Panc1 (cell line): Measurements from ENCODE around the gene EML1. TPM values are rescaled to one million over a fixed set of nuclear protein-coding genes. Genes with fewer than 3 reads are reported as not detected.
A peak's percentile ranks its signal among the peaks of the same experiment; 100 is the strongest.

Experiments
- ATAC-seq: fragments of 200-7000 bp; cut with Tn5 transposase; 2 replicates; pipeline ENCODE4 v1.9.1; 2020; ENCODE audit warnings: mild to moderate bottlenecking, moderate library complexity
- BruUV-seq: library from RNA; stranded (reverse); fragments of 400-500 nt; replicated peaks from 2 replicates; lab custom pipeline; 2021; lab: Mats Ljungman, UMichigan
- CTCF ChIA-PET: fragments of 300-600 bp; sonication (Branson Sonifier 250); formaldehyde crosslinking; loops from one replicate; lab custom pipeline; 2022; ENCODE audit warnings: antibody characterized with exemption; lab: Charles Lee
- POLR2A ChIA-PET: fragments of 300-600 bp; sonication (Branson Sonifier 250); formaldehyde crosslinking; loops from one replicate; lab custom pipeline; 2022; ENCODE audit warnings: antibody characterized with exemption; lab: Charles Lee
- DNase-seq: peaks from one replicate; pipeline ENCODE4 v3.0.0-alpha.2; 2010; ENCODE audit warnings: low read depth, low spot score
- H3K27ac ChIP-seq: 2 replicates; pipeline ENCODE4 v1.5.1; 2011; ENCODE audit warnings: mild to moderate bottlenecking, low read length, inconsistent platforms
- H3K27me3 ChIP-seq: fragments of 200-500 bp; sonication (Bioruptor generic); 2 replicates; pipeline ENCODE4 v1.6.0; 2014; ENCODE audit warnings: low read length, inconsistent platforms; ENCODE audit not compliant: control insufficient read depth, insufficient read depth
- H3K36me3 ChIP-seq: fragments of 200-500 bp; sonication (Bioruptor generic); 2 replicates; pipeline ENCODE4 v1.5.1; 2014; ENCODE audit warnings: inconsistent platforms, mild to moderate bottlenecking, low read length, moderate library complexity; ENCODE audit not compliant: control insufficient read depth, insufficient read depth
- H3K4me1 ChIP-seq: 2 replicates; pipeline ENCODE4 v1.5.1; 2011; ENCODE audit warnings: inconsistent platforms, mild to moderate bottlenecking, low read length, moderate library complexity; ENCODE audit not compliant: control insufficient read depth, insufficient read depth
- H3K4me3 ChIP-seq, 2 experiments: 2 replicates each; pipeline ENCODE4 v1.5.1; 2011 to 2012; ENCODE audit warnings: low read depth in 2 of 2, low read length in 2 of 2, mild to moderate bottlenecking in 2 of 2, inconsistent platforms in 1 of 2, moderate library complexity in 1 of 2
- H3K9me3 ChIP-seq: fragments of 200-500 bp; sonication (Bioruptor generic); 2 replicates; pipeline ENCODE4 v1.5.1; 2014; ENCODE audit warnings: low read depth, mild to moderate bottlenecking, inconsistent platforms, low read length, moderate library complexity; ENCODE audit not compliant: control insufficient read depth, insufficient read depth
- CTCF ChIP-seq: fragments of 450-650 bp; IDR thresholded peaks from 2 replicates; pipeline ENCODE4 v1.5.1; 2017; ENCODE audit warnings: mild to moderate bottlenecking
- POLR2AphosphoS5 ChIP-seq: IDR thresholded peaks from 2 replicates; pipeline ENCODE4 v1.6.1; 2012; ENCODE audit warnings: mild to moderate bottlenecking, low read depth, low read length, moderate library complexity
- REST ChIP-seq, 2 experiments: IDR thresholded peaks; 2 replicates each; pipeline ENCODE4 v1.6.1; 2011 to 2012; ENCODE audit warnings: low read depth in 2 of 2, control low read depth in 1 of 2, low read length in 1 of 2, mild to moderate bottlenecking in 1 of 2, moderate library complexity in 1 of 2; ENCODE audit not compliant: insufficient read depth in 1 of 2
- SIN3A ChIP-seq: IDR thresholded peaks from 2 replicates; pipeline ENCODE4 v1.6.1; 2012; ENCODE audit warnings: low read depth, mild to moderate bottlenecking, low read length, moderate library complexity, borderline replicate concordance; ENCODE audit not compliant: insufficient read depth
- TCF7L2 ChIP-seq: IDR thresholded peaks from 2 replicates; pipeline ENCODE4 v1.6.1; 2011; ENCODE audit warnings: mild to moderate bottlenecking, low read depth, low read length, inconsistent platforms
- in situ Hi-C: cut with HindIII; loops from 2 replicates; pipeline ENCODE4 v1.10.0; 2016; ENCODE audit warnings: low sequenced_read_pairs, low pct_unique_long_range_greater_than_20kb
- intact Hi-C: fragments of 100-400 bp; cut with micrococcal nuclease; formaldehyde crosslinking; loops from one replicate; pipeline ENCODE4 v1.10.0; 2022; ENCODE audit not compliant: unreplicated experiment
- total RNA-seq: library from RNA; stranded (reverse); gene quantifications from one replicate; pipeline ENCODE4 v1.2.1, GENCODE V29; 2021; ENCODE audit not compliant: unreplicated experiment

The EML1 gene
- total RNA-seq, 1 experiment from 2014 or later = 35.3 TPM

GRCh38 chr14:99944241-99944651 lies 151.0 kb downstream of the EML1 start:
- BruUV-seq = no TSS peak
- Histone ChIP-seq H3K36me3 (peaks cover 3% of the 10 kb centered on the region; the same call in 1 of the 2 replicates), H3K4me3 (no peak overlapping the region), H3K4me1 (no peaks in the 10 kb centered on the region), H3K27me3 (no peaks in the 10 kb centered on the region), H3K27ac (no peak overlapping the region), H3K9me3 (no peaks in the 10 kb centered on the region)
- POLR2A ChIA-PET = no interaction called here
- TF ChIP-seq TCF7L2 (no peak), CTCF (no peak), REST (IDR thresholded peaks at IDR 0.05; ENCODE audit: insufficient read depth in 1 of 2, low read depth in 2 of 2, low read length in 1 of 2) (no peak), POLR2AphosphoS5 (no peak), SIN3A (no peak)
- intact Hi-C loops = no loop called here
- CTCF ChIA-PET = no interaction called here
- ATAC-seq (no peak), DNase-seq (no peak)
- in situ Hi-C loops = no loop called here

- DNase-seq = no peak
- H3K36me3 ChIP-seq = 0 out of 2 replicates have a peak, but pooled peaks cover under 1% of the 10 kb centered on the region
- in situ Hi-C loops = no loop called here
- BruUV-seq = no TSS peak
- peak; percentile 7; the same call in 1 of the 2 replicates for ATAC-seq
- H3K27ac ChIP-seq = no peak overlapping the region
- intact Hi-C loops = no loop called here
- no peak overlapping the region for H3K4me3 ChIP-seq
- no peaks in the 10 kb centered on the region for H3K27me3 ChIP-seq
- ChIA-PET POLR2A (interaction anchor here (0.5 kb wide), 1 partner anchor 316 kb away, joined by 3 read pairs; no protein-coding TSS in a partner anchor), CTCF (interaction anchor here (0.6 to 0.7 kb wide), 4 partner anchors 15 to 258 kb away, joined by 4 to 9 read pairs (median 6); no protein-coding TSS in a partner anchor)
- H3K9me3 ChIP-seq = no peaks in the 10 kb centered on the region
- H3K4me1 ChIP-seq = no peaks in the 10 kb centered on the region
- no peak for TF ChIP-seq POLR2AphosphoS5
- TF ChIP-seq TCF7L2 = no peak
- no peak for TF ChIP-seq REST (IDR thresholded peaks at IDR 0.05; ENCODE audit: insufficient read depth in 1 of 2, low read depth in 2 of 2, low read length in 1 of 2)
- no peak for TF ChIP-seq CTCF
- no peak for TF ChIP-seq SIN3A
These were observed 152.8 kb downstream of the EML1 start for GRCh38 chr14:99945732-99946651.
